IMR-90 (cell line): Measurements from ENCODE around the gene VAMP3.

Experiments
- CEBPB ChIP-seq: IDR thresholded peaks from 2 replicates; pipeline ENCODE4 v1.6.1; 2012; ENCODE audit warnings: low read depth, low read length, improper control_type of control experiment
- CTCF ChIP-seq: conservative IDR thresholded peaks from 2 replicates; pipeline ENCODE4 v1.5.1; 2012; ENCODE audit warnings: mild to moderate bottlenecking, low read depth, low read length, improper control_type of control experiment
- POLR2A ChIP-seq: IDR thresholded peaks from 2 replicates; pipeline ENCODE4 v1.6.1; 2012; ENCODE audit warnings: mild to moderate bottlenecking, low read depth, low read length
- RAD21 ChIP-seq: IDR thresholded peaks from 2 replicates; pipeline ENCODE4 v1.6.1; 2012; ENCODE audit warnings: low read length, improper control_type of control experiment
- RCOR1 ChIP-seq: IDR thresholded peaks from 2 replicates; pipeline ENCODE4 v1.6.1; 2012; ENCODE audit warnings: mild to moderate bottlenecking, low read length, improper control_type of control experiment; ENCODE audit not compliant: insufficient replicate concordance
- USF2 ChIP-seq: fragments of 150-350 bp; IDR thresholded peaks from 2 replicates; pipeline ENCODE4 v1.6.1; 2017; ENCODE audit warnings: mild to moderate bottlenecking, antibody characterized with exemption, low read length, low read depth

- no peak for TF ChIP-seq CTCF
- TF ChIP-seq CEBPB: no peak
- TF ChIP-seq POLR2A: no peak
- no peak for TF ChIP-seq RCOR1
- no peak for TF ChIP-seq RAD21
- no peak for TF ChIP-seq USF2
Observed at GRCh38 chr1:7768583-7768982, 2.5 kb upstream of the VAMP3 start.
